GM18870 (cell line): ENCODE data around the gene LMF1.

ENCODE experiments used
- ATAC-seq: cut with Tn5 transposase; IDR thresholded peaks from one replicate; pipeline ENCODE4 v1.9.1; 2021; ENCODE audit warnings: moderate library complexity; ENCODE audit not compliant: unreplicated experiment

LMF1 gene

GRCh38 chr16:970766-971581 is at the start of gene LMF1:
Gene LMF1, minus strand, starts transcription at chr16:970984. Its CDS starts 4 bp downstream, at chr16:970980.
- ATAC-seq, result peak; percentile 62

- ATAC-seq, result no peak
Measured at GRCh38 chr16:1020091-1020399, 49.3 kb upstream of the LMF1 start.

DNA sequence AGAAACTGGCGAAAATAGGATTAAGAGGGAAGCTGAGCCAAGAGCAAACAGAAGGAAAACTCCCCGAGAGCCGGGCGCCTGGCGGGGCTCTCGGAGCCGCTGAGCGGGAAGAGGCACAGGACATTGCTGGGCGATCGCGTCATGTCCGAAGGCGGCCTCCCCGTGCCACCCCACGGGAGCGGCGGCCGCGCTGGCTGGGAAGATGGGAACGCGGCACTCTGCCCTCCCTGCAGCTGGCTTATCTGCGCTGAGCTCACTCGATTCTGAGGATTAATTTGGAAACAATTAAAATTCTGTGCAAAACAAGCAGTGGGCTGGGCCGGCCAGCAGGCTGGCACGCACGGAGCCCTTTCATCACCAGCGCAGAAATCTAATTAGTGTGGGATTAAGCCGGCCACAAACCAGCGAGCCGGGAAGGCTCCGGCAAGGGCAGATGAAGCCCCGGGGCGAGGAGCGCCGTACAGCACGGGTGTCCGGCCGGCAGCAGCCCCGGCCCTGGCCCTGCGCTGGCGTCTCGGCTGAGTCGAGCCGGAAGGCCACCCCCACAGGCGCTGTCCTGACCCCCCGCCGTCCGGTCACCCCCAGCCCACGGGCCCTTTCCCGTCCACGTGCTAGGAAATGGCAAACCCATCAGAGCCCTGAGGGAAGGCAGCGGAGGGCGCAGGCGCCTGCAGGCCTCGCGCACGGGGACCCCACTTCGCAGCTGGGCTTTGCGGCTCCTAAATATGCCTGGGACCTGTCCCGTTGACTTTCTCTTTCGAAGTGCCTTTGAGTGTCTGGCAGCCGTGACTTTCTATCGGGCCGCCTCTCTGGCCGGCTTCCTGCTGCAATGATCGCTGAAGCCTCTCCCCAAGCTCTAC is 48.7 kb upstream of the LMF1 start:
- ATAC-seq, result no peak

DNA sequence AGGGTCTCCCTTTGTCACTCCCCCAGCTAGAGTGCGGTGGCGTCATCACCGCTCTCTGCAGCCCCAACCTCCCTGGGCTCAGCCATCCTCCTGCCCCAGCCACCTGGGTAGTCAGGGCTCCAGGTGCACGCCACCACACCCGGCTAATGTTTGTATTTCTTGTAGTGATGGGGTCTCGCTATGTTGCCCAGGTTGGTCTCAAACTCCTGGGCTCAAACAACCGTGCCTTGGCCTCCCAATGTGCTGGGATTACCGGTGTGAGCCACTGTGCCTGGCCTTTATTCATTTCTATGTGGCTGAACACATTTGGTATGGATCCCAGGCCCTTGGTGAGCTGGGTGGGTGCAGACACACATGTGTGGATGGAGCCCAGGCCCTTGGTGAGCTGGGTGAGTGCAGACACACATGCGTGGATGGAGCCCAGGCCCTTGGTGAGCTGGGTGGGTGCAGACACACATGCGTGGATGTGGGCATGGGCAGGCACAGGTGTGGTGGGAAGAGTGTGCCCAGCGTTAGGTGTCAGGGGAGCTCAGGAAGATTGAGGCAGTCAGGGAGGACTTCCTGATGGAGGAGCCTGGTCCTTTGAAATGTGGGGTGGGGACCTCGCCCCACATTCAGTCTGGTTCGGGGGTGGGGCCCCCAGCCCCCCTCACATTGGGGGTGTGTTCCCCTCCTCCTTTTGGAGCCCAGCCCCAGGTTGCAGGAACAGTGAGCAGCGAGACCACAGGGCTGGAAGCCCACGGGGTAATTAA is 47.8 kb upstream of the LMF1 start:
- ATAC-seq, result no peak

DNA sequence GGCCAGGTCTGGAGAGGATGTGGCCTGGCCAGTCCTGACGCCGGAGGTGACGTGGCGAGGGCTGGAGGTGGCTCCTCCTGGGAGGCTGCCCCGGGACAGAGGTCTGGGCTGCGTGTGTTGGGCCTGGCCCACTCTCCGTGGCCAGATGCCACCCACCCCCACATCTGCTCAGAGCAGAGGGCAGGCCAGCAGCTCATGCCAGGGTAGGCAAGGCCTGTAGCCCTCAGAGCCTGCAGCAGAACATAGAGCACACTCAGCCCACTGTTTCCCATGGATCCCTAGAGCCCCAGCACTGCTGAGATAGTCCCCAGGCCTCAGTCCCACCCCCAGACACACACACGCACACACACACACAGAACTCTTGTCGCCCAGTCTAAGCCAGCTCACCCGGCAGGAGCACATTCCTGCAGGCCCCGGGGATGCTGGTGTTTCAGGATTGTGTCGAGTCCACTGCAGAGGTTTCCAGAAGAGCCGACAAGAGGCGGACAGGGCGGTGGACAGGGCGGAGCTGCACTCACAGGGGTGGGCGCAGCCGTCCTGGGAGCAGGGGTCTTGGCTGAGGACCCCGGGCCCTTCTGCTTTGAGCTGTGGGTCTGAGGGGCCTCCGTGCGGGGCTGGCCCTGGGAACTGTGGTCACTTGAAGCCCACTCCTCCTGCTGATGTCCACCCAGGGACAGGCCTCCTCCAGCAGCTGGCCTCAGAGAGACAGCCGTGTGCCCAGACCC is 44.1 kb upstream of the LMF1 start:
- ATAC-seq, result no peak

- no peak for ATAC-seq
Measured at GRCh38 chr16:1014221-1014620, 43.4 kb upstream of the LMF1 start.

GRCh38 chr16:1013593-1013900 is 42.8 kb upstream of the LMF1 start:
- no peak for ATAC-seq

DNA sequence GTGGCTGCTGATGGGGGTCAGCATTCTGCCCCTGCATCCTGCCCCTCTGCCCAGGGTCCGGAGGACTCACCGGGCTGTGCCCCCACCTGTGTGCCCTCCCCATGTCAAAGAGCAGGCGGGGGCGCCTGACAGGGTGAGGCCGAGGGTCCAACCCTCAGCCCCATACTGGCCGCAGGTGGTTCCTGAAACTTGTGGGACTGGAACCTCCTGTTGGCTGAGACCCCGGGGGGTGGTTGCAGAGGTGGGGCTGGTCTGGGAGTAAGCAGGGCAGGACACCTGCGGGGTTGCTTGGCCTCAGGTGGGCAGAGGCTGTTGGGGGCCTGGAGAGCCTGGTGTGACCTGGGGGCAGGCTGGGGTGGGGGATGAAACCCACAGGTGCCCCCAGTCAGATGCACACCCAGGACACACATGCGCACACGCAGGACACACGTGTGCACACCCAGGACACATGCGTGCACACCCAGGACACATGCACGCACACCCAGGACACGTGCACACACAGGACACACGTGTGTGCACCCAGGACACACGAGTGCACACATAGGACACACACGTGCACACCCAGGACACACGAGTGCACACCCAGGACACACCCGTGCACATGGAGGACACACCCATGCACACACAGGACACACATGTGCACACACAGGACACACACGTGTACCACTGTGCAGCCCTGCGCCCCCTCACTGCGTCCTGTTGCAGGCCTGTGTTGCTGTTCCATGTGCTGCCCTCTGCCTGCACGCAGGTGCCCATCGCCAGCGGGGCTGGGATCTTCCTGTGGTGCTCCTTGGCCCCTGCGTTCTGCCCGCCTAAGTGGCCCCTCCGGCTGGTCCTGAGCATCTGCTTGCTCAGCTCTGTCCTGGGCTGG is 42.2 kb upstream of the LMF1 start:
- no peak for ATAC-seq

GRCh38 chr16:1012135-1012534 is 41.4 kb upstream of the LMF1 start:
- ATAC-seq, result no peak

DNA sequence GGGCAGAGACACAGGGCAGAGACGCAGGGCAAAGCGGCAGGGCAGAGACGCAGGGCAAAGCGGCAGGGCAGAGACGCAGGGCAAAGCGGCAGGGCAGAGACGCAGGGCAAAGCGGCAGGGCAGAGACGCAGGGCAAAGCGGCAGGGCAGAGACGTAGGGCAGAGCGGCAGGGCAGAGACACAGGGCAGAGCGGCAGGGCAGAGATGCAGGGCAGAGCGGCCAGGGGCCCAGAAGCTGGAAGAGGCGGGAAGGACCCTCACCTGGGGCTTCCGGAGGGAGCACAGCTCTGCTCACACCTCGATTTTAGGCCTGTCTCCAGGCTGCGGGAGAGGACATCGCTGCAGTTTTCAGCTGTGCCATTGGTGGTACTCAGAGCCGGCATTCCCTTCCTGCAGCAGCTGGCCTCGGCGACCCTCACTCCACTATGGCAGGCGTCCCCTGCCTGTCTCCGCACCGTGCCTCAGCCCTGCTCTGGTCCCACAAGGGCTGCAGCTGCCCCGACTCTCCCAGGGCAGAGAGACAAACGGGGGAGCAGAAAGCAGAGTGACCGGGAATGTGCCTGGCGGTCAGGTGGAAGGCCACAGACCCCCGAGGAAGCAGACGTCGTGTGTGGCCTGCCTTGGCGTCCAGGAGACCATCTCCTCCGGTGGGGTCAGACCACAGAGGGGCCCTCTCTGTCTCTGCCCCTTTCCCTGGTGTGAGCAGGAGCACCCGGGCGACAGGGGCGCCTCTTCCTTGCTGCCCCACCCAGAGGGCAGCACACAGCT is 40.7 kb upstream of the LMF1 start:
- ATAC-seq, result no peak

DNA sequence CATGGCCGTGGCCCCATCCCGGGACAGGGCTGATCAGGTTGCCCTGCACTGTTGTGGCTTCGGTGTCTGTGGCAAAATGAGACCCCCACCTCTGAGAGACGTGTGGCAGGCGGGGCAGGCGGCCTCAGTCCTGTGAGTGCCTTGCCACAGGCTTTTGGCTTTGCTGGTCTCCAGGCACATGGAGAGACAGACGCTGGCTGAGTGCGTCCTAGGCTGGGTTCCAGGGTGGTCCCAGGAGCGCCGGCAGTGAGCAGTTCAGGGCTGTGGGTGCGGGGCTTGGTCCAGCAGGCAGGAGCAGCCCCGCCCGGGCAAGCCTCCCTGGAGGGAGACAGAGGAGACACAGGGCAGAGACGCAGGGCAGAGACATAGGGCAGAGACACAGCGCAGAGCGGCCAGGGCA is 40.0 kb upstream of the LMF1 start:
- no peak for ATAC-seq

- ATAC-seq, result no peak
Measured at GRCh38 chr16:1010251-1010650, 39.5 kb upstream of the LMF1 start.

- ATAC-seq, result no peak
Measured at GRCh38 chr16:1009358-1010150, 38.8 kb upstream of the LMF1 start.

DNA sequence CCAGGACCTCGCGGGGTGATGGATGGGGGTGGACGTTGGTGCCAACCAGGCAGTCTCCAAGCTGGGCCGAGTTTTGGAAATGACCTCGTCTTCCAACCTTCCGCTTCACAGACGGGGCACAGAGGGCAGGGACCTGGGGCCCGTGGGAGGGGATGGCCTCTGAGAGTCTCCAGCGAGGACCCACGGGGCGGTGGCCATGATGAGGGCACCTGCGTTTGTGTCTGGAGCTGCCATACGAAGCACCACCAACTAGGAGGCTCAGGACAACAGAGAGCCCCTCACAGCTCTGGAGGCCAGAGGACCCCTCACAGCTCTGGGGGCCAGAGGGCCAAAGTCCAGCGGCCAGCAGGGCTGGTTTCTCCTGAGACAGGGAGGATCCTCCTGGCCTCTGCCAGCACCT is 37.3 kb upstream of the LMF1 start:
- no peak for ATAC-seq

GRCh38 chr16:1007284-1007850 is 36.6 kb upstream of the LMF1 start:
- ATAC-seq, result no peak

DNA sequence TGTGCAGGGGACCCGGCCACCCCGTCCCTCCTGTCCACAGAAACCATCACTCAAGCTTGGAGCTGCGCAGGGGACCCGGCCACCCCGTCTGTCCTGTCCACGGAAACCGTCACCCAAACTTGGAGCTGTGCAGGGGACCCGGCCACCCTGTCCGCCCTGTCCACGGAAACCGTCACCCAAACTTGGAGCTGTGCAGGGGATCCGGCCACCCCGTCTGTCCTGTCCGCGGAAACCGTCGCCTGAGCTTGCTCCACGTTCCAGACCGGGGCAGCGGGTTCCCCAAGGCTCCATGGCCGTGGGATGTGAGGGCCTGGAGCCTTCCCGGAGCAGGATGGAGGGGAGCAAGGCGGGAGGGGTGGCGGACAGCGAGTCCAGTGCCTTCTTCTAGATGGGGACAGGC is 36.0 kb upstream of the LMF1 start:
- no peak for ATAC-seq

DNA sequence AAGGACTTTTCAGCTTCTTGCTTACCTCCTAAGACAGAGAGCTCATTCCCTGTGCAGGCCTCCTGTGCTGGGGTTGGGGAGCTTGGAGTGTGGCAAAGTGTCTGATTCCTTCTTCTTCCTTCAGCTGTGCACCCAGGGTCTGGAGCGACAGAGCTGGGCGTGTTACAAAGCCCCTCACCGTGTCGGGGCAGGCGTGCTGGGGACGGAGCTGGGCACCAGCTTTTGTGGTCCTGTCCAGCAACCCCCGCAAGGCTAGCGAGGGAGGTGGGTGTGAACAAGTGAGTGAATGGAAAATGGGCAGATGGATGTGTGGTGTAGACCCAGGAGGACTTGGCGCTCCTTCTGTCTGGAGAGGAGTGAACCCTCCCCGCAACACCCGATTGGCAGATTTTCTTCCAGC is 34.5 kb upstream of the LMF1 start:
- ATAC-seq, result no peak
